ENCODE data around the gene FRMD4A.
A peak's percentile ranks its signal among the peaks of the same experiment; 100 is the strongest.
"Not testable (repeated sequence)": the region's sequence is repeated elsewhere in the genome, so short reads cannot be mapped to it uniquely, and the experiment has no call there.

Gene FRMD4A

DNA sequence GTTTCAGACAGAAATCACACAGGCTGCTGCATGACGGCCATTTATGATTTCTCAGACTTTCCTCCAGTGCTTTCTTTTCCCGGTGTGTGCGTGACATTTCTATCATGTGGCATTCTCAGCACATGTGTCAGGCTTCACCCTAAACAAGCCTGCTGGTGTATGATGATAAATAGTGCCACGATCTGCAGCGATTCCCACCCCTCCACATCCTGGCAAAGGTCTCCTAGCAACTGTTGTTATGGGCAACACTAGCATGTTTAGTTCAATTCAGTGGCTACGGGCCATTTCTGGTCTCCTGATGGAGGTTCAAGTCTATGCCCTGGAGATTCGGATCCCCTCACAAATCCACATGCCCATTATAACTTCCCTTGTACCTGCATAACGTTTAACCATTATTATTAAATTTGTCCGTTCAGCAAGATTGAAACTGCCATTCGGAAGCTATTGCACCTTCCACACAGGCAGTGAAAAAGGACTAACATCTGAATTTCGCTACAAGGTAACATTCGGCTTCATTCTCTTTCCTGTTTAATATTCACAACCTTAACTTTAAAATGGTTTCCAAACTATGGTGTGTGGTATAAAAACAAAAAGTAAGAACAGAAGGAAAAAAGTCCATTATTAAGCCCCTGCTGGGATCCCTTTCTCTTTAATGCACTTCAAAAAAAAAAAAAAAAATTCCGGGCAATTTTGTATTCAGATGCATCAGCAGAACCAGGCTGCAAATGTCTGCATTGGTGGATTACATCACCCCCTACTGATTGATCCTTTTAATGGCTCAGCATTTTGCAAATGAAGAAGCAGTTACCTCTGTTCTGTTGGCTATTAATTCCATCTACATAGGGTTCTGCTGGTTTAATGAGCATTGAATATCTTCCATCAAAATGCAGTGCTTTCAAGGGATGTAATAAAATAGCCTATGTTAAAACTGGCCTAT is 90.2 kb downstream of the FRMD4A start:
- DNase-seq (ENCODE audit: low spot score): peak; percentile 22

DNA sequence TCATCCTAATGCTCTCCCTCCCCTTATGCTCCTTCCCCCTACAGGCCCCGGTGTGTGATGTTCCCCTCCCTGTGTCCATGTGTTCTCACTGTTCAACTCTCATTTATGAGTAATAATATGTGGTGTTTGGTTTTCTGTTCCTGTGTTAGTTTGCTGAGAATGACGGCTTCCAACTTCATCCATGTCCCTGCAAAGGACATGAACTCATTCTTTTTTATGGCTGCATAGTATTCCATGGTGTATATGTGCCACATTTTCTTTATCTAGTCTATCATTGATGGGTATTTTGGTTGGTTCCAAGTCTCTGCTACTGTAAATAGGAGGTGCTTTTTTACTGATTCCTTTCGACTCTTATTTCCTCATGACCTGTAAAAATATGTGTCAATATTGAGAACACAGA is 92.1 kb downstream of the FRMD4A start:
- DNase-seq (ENCODE audit: low spot score): not testable (repeated sequence)

DNA sequence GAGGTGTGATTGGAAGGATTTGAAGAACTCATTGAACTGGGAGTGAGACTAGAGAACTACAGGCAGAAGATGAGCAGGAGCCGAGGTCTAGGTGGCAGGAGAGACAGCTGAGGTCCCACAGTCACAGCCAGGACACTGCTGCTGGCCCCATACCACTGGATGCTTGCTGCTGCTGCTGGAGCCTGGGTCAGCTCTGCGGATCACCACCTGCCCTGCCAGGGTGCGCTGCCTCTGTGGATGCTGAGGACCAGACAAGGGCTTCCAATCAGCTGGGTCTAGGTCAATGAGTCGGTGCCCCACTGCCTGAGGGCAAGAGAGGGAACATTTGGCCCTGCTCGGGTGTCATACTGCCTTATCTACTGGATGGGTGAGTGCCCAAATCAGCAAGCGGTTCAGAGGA is 94.4 kb downstream of the FRMD4A start:
- no peak for DNase-seq (ENCODE audit: low spot score)

DNA sequence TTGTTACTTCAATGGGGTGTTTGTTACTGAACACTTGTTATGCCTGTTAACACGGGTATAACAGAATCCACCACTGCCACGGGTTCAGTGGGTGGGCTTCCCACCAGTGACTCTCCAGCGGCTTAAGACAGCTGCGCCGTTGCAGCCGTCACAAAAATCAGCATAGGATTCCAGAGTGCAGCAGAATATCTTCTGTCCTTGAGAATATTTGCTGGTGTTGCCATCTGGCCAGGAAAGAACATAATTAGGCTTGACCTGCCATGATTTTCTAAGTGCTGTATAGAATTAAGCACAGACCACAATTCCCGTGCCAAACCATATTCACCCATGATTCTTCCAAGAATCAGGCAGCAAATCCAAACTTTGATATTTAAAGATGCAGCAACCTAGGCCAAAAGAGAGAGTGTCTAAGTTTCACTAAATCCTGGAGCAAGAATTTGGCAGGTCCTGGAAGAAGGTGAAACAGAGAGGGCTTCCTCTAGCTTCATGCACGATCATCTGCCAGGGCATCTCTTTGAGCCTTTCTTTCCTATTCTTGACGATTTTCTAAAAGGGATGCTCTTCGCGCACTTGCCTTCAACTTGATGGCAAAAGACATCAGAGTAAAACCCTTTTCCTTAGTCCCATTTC is 95.0 kb downstream of the FRMD4A start:
- no peak for DNase-seq (ENCODE audit: low spot score)

DNA sequence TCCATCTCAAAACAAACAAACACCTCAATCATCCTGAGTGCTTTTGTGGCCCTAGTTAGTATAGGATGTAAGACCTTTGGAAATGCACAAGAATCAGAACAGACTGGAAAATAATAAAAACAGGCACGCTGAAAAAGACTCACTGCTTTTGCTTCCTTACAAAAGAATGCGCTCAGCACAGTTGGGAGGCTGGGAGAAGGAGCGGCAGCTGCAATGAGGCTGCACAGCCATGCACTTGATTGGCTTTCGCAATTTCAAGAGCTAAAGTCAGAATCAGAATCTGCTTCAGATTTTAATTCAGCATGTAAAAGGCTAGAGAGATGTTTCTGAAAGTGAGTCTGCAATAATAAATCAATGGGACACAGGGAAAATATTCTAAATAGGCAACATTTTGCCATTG is 97.2 kb downstream of the FRMD4A start:
- DNase-seq (ENCODE audit: low spot score): no peak

DNA sequence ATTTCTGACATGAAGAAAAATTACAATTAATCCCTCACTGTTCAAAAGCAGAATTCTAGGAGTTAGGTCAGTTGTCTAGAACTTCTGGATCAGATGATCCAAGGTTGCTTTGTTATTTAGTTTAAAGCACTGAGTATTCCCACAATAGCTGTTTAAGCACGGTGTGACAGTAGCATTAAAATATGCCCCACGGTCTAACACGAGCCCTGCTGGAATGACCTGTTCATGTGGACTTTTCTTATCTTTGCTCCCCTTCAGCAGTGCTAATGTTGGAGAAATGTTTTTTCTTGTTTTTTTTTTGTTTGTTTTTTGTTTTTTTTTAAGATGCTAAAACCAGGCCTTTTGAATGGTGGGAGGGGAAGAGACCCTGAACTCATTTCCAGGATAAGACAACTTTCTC is 101.9 kb downstream of the FRMD4A start:
- not testable (repeated sequence) for DNase-seq (ENCODE audit: low spot score)

DNA sequence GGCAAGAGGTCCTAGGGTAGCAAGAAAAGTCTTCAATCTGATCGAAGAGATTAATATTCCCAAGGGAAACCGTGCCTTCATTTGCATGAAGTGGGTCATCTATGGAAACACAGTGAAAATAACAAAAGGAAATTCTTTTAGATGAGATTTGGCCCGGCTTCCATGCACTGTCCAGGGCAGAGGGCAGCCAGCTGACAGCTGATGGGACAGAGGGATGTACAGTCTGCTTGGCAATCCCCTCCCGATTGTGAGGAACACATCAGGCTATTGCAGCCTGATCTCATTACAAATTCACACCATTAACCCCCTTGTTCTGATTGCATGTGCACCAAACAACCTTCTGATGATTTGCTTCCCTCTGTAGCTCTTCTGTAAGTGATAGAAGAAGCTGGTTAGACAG is 105.3 kb downstream of the FRMD4A start:
- DNase-seq (ENCODE audit: low spot score): no peak

DNA sequence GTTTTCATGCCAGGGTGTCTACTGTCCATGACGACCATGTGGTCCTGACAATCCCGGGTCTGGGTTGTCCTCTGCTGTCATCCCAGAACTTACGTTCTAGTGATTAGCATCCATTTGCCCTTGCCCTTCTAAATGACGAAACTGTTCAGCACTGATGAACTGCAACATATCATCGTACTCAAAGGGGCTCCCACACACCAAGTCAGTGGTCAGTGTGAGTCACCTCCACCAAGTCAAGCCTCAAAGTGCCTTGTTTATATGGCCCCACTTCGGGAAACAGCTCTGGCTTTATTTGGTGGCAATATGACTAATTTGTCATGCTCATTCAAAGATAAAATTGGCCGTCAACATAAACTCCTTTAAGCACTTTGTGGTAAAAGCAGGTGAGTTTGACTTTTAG is 110.7 kb downstream of the FRMD4A start:
- DNase-seq (ENCODE audit: low spot score): peak; percentile 20

DNA sequence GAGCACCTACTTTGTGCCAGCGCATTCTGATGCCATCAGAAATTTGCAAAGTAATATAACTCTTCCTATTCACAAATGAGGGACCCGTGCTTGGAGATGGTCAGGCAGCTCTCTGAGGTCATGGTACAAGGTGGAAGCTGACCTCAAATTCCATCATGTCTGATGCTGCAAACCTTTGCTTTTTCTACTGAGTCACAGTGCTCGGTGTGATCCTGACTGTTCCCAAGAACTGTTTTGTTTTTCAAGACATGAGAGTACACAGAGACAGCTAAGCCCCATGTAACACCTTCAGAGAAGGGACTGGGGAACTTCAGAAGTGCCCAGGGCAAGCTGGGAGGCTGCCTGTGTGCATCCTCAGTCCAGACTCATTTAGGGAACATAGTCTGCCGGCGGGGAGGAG is 111.3 kb downstream of the FRMD4A start:
- peak; percentile 31 for DNase-seq (ENCODE audit: low spot score)

DNA sequence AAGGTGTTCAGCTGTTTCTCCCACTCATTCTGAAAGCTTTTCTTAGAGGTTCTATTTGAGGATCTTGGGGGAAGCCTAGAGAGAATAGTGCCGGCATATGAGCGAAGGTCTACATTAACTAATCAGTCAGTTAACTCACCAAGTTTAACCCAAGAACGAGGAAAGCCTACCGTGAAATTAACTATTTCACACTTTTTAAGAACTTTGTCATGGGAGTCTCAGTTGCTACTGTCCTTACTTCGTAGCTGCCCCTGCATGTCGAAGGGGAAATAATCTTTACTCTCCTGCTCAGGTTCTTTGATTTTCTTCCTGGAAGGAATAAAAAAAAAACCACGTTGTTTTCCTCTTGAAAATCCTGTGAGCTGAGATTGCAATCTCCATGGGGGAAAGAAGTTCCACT is 115.1 kb downstream of the FRMD4A start:
- no peak for DNase-seq (ENCODE audit: low spot score)

DNA sequence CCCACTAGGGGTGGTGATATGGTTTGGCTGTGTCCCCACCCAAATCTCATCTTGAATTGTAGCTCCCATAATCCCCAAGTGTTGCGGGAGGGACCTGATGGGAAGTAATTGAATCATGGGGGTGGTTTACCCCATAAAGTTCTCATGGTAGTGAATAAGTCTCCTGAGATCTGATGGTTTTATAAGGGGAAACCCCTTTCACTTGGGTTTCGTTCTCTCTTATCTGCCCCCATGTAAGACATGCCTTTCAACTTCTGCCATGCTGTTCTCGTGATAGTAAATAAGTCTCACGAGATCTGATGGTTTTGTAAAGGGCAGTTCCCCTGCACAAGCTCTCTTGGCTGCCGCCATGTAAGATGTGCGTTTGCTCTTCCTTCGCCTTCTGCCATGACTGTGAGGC is 117.0 kb downstream of the FRMD4A start:
- DNase-seq (ENCODE audit: low spot score): not testable (repeated sequence)

DNA sequence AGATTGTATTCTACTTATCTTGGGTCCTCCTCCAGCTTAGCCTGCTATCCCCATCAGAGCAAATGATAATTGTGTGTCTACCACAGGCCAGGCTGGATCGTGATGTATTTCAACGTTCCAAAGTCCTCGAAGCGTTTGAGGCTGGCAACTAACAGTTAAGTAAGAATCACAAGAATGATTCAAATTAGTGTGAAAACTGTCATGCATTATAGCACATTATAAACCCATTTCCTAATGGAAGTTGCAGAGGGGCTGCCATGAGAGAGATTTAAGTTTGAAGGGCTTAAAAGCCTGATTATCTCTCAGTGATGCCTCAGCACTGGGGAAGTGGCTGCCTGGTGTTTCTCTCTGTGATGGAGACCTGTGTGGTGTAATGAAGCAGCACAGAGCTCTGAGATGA is 119.1 kb downstream of the FRMD4A start:
- no peak for DNase-seq (ENCODE audit: low spot score)

DNA sequence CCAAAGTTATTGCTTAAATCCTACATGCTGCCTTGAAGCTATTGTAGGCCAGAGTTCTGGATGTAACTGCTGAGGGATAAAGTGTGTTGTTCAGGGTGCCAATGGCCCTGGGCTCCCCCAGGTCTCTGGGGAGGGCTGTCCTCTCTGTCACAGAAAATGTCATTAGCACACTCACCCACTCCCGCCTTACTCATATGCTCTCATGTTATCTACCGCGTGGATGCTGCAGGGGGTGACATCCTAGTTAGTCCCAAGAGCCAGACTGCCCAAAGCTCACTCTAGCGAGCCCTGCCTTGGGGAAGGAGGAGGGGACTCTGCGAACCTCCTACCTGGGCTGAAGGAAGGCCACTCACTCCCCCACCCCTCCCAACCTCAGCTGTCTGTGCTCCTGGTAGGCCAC is 122.5 kb downstream of the FRMD4A start:
- no peak for DNase-seq (ENCODE audit: low spot score)

DNA sequence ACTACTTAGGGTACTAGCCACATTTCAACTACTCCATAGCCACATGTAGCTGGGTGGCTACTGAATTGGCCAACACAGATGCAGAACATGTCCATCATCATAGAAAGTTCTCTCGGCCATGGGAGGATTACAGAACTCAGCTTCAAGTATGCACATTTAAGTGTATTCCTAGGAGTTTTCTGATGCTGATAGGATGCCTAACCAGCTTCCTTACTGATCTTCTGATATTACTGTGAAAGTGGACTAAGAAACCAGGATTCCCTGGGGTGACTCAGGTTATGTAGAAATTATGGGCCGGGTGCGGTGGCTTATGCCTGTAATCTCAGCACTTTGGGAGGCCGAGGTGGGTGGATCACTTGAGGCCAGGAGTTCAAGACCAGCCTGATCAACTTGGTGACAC is 125.5 kb downstream of the FRMD4A start:
- no peak for DNase-seq (ENCODE audit: low spot score)

DNA sequence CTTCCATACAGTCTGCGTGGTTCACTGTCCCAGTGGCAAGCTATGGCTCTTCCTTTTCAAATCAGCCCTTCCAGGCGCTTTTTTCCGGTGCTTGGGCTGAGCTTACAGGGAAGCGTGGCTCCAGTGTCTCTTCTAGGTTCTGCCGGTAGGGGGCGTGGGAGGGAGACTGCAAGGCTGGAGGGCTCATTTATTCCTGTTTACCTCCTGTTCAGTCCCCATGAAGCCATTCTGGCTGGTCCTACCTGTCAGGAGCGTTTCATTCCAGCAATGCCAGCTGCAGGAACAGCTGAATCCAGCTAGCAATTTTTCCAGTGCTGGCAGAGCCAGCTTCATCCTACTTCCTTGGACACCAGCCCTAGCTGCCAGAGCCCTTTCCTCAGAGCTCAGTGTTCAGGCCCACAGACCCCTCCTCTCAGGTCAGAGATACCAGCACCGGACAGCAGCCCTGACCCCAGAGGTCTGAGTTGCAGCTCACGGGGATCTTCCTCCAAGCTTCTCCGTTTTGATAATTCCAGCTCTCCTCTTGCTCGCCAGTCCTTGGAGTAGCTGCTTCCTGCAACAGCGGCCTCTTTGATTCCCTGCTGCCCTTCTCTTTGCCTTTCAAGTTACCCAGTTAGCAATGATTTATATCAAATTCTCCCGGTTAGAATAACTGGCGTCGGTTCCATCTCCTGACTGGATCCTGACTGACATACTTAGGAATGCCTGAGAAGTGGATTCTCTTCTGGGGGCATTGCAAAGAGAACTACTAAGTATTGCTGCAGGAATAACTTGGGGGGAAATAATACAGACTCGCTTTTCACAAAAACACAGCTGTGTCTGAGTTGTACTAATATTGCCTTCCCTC is 129.8 kb downstream of the FRMD4A start:
- DNase-seq (ENCODE audit: low spot score): peak; percentile 20

DNA sequence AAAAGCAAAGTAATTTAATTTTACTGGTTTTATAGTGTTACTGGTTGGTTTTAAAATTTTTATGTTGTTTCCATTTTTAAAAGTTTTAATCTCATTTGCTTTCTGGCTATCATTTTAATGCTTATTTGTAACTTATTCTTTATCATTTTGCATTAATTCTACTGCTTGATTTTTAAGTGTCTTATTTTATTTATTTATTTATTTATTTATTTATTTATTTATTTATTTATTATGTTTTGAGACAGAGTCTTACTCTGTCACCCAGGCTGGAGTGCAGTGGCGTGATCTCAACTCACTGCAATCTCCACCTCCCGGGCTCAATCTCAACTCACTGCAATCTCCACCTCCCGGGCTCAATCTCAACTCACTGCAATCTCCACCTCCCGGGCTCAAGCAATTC is 131.6 kb downstream of the FRMD4A start:
- not testable (repeated sequence) for DNase-seq (ENCODE audit: low spot score)

DNA sequence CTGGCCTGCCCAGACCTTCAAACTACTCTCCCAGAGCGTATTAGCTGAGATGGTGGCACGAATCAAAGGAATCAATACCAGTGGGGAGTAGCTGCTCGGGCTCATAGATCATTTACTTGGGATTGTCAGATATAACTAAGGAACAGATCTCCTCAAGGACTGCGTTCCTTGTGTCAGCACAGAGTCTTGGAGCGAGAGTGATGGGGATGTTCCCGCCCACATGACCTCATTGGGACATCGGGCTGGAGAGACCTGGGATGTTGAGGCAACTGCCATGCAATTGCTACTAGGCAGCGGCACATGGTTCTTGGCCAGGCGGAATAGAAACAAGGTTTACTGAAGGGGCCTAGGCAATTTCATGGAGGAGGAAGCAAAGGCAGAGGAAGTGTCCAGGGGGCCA is 132.6 kb downstream of the FRMD4A start:
- no peak for DNase-seq (ENCODE audit: low spot score)

DNA sequence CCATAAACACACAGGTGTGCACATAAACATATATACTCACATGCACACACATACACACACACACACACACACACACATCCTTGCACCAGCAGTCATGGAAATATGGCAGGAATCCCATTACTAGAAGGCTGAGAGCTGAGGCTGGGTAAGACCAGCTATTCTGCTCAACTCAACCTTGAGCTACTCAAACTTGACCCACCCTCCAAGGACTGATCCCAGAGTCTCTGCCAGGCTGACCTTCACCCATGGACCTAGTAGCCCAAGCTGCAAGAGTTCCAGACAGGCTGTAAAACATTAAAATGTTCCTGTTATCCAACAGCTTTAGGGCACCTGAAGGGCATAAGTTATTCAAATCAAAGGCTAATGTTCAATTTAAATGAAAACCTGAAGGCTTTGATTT is 134.6 kb downstream of the FRMD4A start:
- no peak for DNase-seq (ENCODE audit: low spot score)

DNA sequence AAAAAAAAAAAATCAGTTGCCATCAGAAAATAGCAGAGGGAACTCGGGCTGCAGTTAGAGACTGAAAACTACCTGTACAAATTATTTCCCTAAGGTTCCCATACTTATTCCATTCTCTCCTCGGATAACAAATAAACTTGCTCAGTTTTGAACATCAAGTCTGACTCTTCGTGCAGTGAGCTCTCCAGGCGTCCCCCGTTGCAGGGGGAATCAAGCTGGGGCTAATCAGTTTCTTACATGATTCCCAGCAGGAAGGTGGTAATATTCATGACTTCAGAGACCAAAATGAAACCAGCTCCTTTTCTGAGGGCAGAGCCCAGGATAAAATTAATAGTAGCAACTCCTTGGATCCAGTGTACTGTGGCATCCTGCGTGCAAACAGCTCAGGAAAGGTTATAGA is 135.3 kb downstream of the FRMD4A start:
- no peak for DNase-seq (ENCODE audit: low spot score)

DNA sequence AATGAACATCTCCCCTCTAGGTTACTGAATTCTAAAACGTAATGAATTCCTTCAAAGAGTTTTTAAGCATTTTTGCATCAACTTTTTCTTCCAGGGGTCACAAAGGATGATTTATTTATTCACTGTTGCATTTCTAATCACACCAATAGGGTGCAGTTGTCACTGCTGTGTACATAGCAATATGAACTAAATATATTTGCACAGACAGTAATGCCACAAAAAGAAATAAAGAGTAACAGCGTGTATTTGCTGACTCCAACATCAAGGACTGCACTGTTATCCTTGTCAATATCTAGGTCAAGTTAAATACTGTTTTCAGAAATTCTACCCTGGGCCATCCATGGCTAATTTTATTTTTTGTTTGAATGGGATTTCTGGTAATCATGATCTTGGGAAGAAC is 138.0 kb downstream of the FRMD4A start:
- DNase-seq (ENCODE audit: low spot score): no peak

DNA sequence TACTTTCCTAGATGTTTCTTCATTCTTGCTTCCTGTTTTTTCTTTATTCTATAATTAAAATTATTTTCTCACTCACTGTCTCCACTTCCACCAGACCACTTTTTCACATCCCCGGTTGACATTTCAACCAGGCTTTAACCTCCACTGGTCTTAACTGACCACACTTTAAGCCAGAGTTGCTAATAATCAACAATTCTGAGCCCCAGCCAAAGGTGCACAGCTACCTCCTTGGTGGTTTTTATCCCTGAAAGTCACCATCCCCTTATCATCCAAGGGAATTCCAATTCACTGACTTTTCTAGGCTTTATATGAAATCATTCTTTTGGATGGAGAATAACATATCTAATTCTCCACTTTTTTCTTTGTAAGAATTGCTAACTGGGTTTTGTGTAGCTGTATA is 138.9 kb downstream of the FRMD4A start:
- DNase-seq (ENCODE audit: low spot score): peak; percentile 40

DNA sequence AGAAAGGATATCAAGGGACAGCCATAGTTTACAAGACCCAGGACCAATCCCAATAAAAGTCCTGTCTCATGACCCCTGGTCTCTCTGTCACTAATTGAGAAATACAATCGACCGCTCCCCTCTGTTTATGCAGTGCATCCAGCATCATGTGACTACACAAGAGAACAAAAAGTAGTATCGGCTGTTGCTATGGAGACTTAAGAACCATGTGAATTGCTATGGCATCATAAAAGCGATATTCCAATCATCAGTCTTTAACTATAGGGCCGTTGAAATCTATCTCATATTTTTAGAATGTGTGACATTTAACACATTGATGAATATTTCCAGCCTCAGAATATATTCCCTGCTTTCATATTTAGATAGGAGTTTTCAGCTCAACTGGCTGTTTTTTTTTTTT is 139.3 kb downstream of the FRMD4A start:
- DNase-seq (ENCODE audit: low spot score): no peak

DNA sequence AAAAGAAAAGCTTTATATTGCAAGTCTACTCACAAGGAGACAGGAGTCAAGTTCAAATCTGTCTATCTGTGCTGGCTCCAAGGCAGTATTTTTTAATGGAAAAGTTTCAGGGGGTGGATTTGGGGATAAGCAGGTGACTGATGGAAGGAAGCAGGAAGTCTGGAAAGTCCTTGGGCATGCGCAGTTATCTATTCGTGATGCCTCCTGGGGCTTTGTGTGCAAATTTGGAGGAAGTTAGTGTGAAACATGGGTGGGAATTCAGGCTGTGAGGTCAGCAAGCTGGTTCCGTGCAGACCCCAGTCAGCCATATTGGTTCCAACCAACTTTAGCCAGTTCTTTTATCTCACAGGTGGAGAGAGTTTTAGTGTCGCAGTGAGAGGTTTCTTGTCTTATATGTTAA is 140.0 kb downstream of the FRMD4A start:
- DNase-seq (ENCODE audit: low spot score): no peak
